ENCODE measurements around the gene FLVCR2. TPM values are rescaled to one million over a fixed set of nuclear protein-coding genes. Genes with fewer than 3 reads are reported as not detected.

FLVCR2 gene
- polyA plus RNA-seq, 1 experiment = 0.70 TPM

DNA sequence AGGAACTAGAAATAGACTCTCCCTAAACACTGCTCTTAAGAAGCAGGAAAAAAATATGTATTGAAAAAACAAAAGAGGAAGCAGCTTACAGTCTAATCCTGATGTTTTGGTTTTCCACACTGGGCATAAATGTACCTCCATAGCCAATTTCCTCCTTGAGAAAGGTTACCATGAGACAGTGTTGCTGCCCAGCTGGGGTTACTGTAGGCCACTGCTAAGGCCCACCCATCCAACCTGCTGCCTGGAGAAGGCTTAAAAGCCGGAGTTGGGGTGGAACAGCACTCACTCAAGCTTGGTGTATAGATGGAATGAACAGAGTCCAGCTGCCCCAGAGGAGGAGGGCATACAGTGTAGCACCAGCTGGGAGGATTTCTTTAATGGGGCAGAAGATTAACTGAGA, 41.1 kb downstream of the FLVCR2 start:
- TF ChIP-seq, protein P1, sequence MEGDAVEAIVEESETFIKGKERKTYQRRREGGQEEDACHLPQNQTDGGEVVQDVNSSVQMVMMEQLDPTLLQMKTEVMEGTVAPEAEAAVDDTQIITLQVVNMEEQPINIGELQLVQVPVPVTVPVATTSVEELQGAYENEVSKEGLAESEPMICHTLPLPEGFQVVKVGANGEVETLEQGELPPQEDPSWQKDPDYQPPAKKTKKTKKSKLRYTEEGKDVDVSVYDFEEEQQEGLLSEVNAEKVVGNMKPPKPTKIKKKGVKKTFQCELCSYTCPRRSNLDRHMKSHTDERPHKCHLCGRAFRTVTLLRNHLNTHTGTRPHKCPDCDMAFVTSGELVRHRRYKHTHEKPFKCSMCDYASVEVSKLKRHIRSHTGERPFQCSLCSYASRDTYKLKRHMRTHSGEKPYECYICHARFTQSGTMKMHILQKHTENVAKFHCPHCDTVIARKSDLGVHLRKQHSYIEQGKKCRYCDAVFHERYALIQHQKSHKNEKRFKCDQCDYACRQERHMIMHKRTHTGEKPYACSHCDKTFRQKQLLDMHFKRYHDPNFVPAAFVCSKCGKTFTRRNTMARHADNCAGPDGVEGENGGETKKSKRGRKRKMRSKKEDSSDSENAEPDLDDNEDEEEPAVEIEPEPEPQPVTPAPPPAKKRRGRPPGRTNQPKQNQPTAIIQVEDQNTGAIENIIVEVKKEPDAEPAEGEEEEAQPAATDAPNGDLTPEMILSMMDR (IDR thresholded peaks at IDR 0.05; ENCODE audit: insufficient read depth, low read depth, low read length) = no peak
- Histone ChIP-seq H3K4me3 (ENCODE audit: low read depth, low read length) (no peak overlapping the region), H3K27me3 (ENCODE audit: control insufficient read depth, insufficient read depth, low read length) (no peaks in the 10 kb centered on the region; the same call in 1 of the 2 replicates), H3K36me3 (ENCODE audit: control insufficient read depth, insufficient read depth, low read length) (no peaks in the 10 kb centered on the region)
- ChIA-PET CTCF (interaction anchor here (1.3 to 2.0 kb wide), 2 partner anchors 19 to 59 kb away, joined by 4 to 6 read pairs; no protein-coding TSS in a partner anchor), POLR2A (no interaction called here)
- DNase-seq (ENCODE audit: low read depth) = no peak

DNA sequence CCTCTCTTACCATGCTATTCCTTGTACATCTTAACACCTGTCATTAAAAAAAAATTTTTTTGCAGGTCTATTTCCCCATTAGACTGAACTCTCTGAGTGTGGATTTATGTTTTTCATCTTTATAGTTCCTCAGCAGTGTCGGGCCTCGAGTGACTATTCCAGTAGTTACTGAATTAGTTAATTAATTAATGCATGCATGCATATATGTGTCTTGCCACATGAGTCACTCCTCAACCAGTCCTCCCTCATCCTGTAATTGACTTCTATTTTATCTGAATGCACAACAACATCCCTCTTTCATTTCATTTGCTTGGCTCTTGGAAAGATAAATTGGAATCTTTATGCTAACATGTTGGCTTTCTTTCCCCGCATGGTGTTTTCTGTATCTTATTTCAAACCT, 46.6 kb downstream of the FLVCR2 start:
- no peak overlapping the region for H3K4me3 ChIP-seq (ENCODE audit: low read depth, low read length)
- CTCF ChIA-PET = interaction anchor here (1.0 to 1.6 kb wide), 2 partner anchors 13 to 16 kb away, joined by 3 to 7 read pairs; no protein-coding TSS in a partner anchor
- no peak for DNase-seq (ENCODE audit: low read depth)
- no peaks in the 10 kb centered on the region; the same call in 1 of the 2 replicates for H3K27me3 ChIP-seq (ENCODE audit: control insufficient read depth, insufficient read depth, low read length)
- POLR2A ChIA-PET = no interaction called here
- H3K36me3 ChIP-seq (ENCODE audit: control insufficient read depth, insufficient read depth, low read length) = no peaks in the 10 kb centered on the region
- TF ChIP-seq, protein P1 (IDR thresholded peaks at IDR 0.05; ENCODE audit: insufficient read depth, low read depth, low read length) = no peak

DNA sequence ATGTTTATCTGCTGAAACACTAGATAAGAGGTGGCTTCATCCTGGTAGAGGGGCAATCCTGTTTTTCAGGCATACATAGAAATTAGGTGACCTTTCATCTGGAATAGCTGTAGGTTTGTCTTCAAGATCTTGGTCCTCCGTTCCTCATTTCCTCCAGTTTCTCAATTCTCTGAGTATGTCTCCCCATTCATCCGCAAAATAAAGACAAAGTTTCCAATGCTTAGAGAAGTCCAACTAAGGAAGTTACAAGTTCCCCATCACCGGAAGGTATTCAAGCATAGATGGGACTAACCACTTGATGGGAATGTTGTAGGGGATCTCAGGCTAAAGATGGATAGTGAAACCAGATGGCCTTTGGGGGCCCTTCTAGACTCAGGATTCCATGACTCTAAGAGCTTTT, 48.0 kb downstream of the FLVCR2 start:
- CTCF ChIA-PET = no interaction called here
- peaks cover 2% of the 10 kb centered on the region for H3K27me3 ChIP-seq (ENCODE audit: control insufficient read depth, insufficient read depth, low read length)
- DNase-seq (ENCODE audit: low read depth) = no peak
- no peaks in the 10 kb centered on the region for H3K36me3 ChIP-seq (ENCODE audit: control insufficient read depth, insufficient read depth, low read length)
- TF ChIP-seq, protein P1 (IDR thresholded peaks at IDR 0.05; ENCODE audit: insufficient read depth, low read depth, low read length) = no peak
- POLR2A ChIA-PET = no interaction called here
- no peak overlapping the region for H3K4me3 ChIP-seq (ENCODE audit: low read depth, low read length)

DNA sequence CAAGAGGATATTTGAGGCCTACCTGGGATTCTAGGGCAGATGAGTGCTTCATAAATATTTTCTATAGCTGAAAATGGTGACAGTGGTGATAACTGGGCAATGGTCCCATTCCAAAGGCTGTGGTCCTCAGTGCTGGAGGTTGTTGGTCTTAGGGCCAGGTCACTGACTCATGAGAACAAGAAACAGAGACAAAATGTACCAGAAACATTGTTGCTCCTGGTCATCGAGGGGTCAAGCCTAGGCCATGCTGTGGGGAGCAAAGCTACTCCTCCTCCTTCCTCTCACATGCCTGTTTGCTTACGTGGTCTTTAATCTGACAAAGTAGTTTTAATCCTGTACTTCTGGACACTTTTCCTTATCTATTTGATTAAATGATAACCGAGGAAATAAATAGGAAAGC, 48.4 kb downstream of the FLVCR2 start:
- POLR2A ChIA-PET = no interaction called here
- DNase-seq (ENCODE audit: low read depth) = no peak
- CTCF ChIA-PET = no interaction called here

DNA sequence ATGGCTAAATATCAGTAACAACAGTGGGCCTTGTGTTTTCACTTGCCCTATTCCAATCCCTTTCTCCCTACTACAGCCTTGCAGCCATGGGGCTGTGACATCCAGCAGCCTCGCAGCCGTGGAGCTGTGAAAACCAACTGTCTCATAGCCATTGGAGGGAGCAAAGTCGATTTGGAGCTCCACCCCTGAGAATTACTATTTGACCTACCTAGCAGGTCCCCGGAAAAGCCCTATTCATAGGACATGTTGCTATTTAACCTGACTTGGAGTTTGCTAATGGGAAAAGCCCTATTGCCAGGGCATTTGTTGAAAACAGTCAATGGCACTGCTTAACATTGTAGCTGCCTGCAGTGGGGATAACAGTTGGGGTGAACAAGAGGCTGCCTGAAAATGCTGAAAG, 49.0 kb downstream of the FLVCR2 start:
- TF ChIP-seq, protein P1 (IDR thresholded peaks at IDR 0.05; ENCODE audit: insufficient read depth, low read depth, low read length) = no peak
- Histone ChIP-seq H3K36me3 (ENCODE audit: control insufficient read depth, insufficient read depth, low read length) (no peaks in the 10 kb centered on the region), H3K4me3 (ENCODE audit: low read depth, low read length) (no peak overlapping the region), H3K27me3 (ENCODE audit: control insufficient read depth, insufficient read depth, low read length) (peaks cover 2% of the 10 kb centered on the region)
- no peak for DNase-seq (ENCODE audit: low read depth)
- ChIA-PET POLR2A (no interaction called here), CTCF (interaction anchor here (1.4 to 2.4 kb wide), 2 partner anchors 10 to 50 kb away, joined by 3 to 7 read pairs; no protein-coding TSS in a partner anchor)

More for the DNA sequence above, 48.4 kb downstream of the FLVCR2 start:
- Histone ChIP-seq H3K27me3 (ENCODE audit: control insufficient read depth, insufficient read depth, low read length) (peaks cover 2% of the 10 kb centered on the region), H3K36me3 (ENCODE audit: control insufficient read depth, insufficient read depth, low read length) (no peaks in the 10 kb centered on the region), H3K4me3 (ENCODE audit: low read depth, low read length) (no peak overlapping the region)
- TF ChIP-seq, protein P1 (IDR thresholded peaks at IDR 0.05; ENCODE audit: insufficient read depth, low read depth, low read length) = no peak
